ENCODE measurements around the gene EMX1. TPM values are rescaled to one million over a fixed set of nuclear protein-coding genes. Genes with fewer than 3 reads are reported as not detected.

EMX1 gene
- total and polyA plus RNA-seq, 2 of the 13 experiments (the other 11 are each of a cell fraction or from before 2014, with no cell fraction given): 0.62 to 4.9 TPM

DNA sequence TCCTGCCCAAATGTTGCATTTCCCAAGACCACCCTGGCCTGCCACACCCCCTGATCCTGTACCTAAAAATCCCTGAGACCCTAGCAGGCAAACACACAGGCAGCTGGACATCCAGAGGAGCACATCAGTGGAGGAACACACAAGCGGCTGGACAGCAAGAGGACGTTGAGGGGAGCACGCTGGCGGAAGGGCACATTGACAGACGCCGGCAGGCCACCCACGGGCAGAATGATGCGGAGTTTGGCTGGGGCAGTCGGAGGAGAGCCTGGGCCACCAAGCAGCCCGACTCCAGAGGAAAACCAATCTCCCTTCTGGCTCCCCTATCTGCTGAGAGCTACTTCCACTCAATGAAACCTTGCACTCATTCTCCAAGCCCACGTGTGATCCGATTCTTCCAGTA lies 47.7 kb downstream of the EMX1 start:
- Histone ChIP-seq H3K9me3 (ENCODE audit: low read length) (no peaks in the 10 kb centered on the region), H4K20me1 (ENCODE audit: insufficient read depth, low read length) (no peaks in the 10 kb centered on the region), H3K27me3 (ENCODE audit: control insufficient read depth in 1 of 2, insufficient read depth in 2 of 2, low read length in 2 of 2) (no peaks in the 10 kb centered on the region), H3K4me2 (ENCODE audit: low read depth, low read length) (no peak overlapping the region), H3K4me3 (replicated peaks in 1 of 3; ENCODE audit: insufficient read depth in 1 of 3, low read depth in 2 of 3, low read length in 3 of 3) (no peak overlapping the region), H3K9ac (ENCODE audit: insufficient read depth, low read depth, low read length) (no peak overlapping the region), H3K27ac (ENCODE audit: extremely low read length, insufficient read depth, low read length) (no peak overlapping the region), H3K36me3 (replicated peaks in 1 of 2; ENCODE audit: control insufficient read depth in 1 of 2, insufficient read depth in 2 of 2, low read length in 2 of 2) (peaks cover 0 to 19% of the 10 kb centered on the region in 2 experiments; a peak in 1 of 5 replicates), H3K4me1 (ENCODE audit: insufficient read depth, low read length) (no peaks in the 10 kb centered on the region), H2AFZ (ENCODE audit: low read length) (no peak overlapping the region), H3K79me2 (ENCODE audit: insufficient read depth, low read length) (no peaks in the 10 kb centered on the region)
- TF ChIP-seq, protein P1, sequence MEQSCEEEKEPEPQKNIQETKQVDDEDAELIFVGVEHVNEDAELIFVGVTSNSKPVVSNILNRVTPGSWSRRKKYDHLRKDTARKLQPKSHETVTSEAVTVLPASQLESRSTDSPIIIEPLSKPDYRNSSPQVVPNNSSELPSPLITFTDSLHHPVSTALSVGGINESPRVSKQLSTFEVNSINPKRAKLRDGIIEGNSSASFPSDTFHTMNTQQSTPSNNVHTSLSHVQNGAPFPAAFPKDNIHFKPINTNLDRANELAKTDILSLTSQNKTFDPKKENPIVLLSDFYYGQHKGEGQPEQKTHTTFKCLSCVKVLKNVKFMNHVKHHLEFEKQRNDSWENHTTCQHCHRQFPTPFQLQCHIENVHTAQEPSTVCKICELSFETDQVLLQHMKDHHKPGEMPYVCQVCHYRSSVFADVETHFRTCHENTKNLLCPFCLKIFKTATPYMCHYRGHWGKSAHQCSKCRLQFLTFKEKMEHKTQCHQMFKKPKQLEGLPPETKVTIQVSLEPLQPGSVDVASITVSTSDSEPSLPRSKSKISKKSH (CRISPR knock-in tag; IDR thresholded peaks at IDR 0.05; ENCODE audit: borderline replicate concordance): 0 out of 2 replicates have a peak, but pooled peaks have one; percentile 22
- TF ChIP-seq SYNCRIP (IDR thresholded peaks at IDR 0.05; ENCODE audit: insufficient read depth, low read depth, low read length) (no peak), PHB2 (IDR thresholded peaks at IDR 0.05; ENCODE audit: partially characterized antibody) (no peak)
- POLR2A ChIA-PET: no interaction called here
- DNase-seq (ENCODE audit: low spot score) (no peak), FAIRE-seq (no peak), ATAC-seq (no peak)
- CTCF ChIA-PET (ENCODE audit: low intra/inter-chr PET ratio, low total read pairs): no interaction called here
- no TSS peak for BruUV-seq (replicated peaks)
- WGBS (ENCODE audit: low lambda C conversion rate): 97% methylated on average over 12 of the region's 12 CpGs
- intact Hi-C loops (cut with micrococcal nuclease; ENCODE audit: unreplicated experiment): no loop called here
- in situ Hi-C loops (cut with HindIII; ENCODE audit: extremely low pct_ligation_motif_present, low pct_unique_long_range_greater_than_20kb): no loop called here

DNA sequence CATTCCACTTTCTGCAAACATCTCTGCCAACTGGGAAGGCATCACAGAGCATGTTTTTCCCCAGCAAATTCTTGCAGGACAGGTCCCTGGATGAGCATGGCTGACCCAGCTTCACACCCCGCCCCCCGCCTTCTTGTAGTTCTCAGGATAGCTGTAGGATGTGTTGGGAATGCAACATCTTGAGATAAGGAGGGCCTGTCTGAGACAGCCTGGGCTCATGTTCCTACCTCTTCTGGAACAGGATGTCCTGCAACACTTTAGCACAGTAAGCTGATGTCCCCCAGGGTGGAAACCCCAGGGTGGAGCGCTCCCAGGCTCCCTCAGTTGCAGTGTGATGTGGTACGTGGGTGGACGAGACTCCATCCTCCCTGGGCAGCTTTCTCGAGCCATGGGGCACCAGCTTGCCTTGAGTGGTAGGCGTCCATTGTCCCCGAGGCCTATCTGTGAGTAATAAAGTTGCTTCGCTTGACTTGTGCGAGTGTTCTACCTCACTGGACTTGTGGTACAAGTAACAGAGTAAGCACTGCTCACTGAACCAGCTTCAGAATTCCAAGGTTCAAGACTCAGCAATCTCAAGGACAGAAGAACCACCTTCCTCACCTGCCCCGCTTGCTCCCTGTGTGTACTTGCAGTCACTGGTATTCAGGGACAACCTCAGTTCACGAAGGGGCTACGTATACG lies 48.6 kb downstream of the EMX1 start:
- Histone ChIP-seq H3K27me3 (ENCODE audit: control insufficient read depth in 1 of 2, insufficient read depth in 2 of 2, low read length in 2 of 2) (no peaks in the 10 kb centered on the region), H3K4me2 (ENCODE audit: low read depth, low read length) (no peak overlapping the region), H3K4me3 (replicated peaks in 1 of 3; ENCODE audit: insufficient read depth in 1 of 3, low read depth in 2 of 3, low read length in 3 of 3) (no peak overlapping the region), H4K20me1 (ENCODE audit: insufficient read depth, low read length) (no peaks in the 10 kb centered on the region), H3K27ac (ENCODE audit: extremely low read length, insufficient read depth, low read length) (no peak overlapping the region), H3K36me3 (replicated peaks in 1 of 2; ENCODE audit: control insufficient read depth in 1 of 2, insufficient read depth in 2 of 2, low read length in 2 of 2) (peaks cover 0 to 19% of the 10 kb centered on the region in 2 experiments; a peak in 2 of 5 replicates), H3K4me1 (ENCODE audit: insufficient read depth, low read length) (no peaks in the 10 kb centered on the region), H2AFZ (ENCODE audit: low read length) (no peak overlapping the region), H3K79me2 (ENCODE audit: insufficient read depth, low read length) (no peaks in the 10 kb centered on the region), H3K9ac (ENCODE audit: insufficient read depth, low read depth, low read length) (no peak overlapping the region), H3K9me3 (ENCODE audit: low read length) (no peaks in the 10 kb centered on the region)
- no TSS peak for BruUV-seq (replicated peaks)
- ATAC-seq (no peak), DNase-seq (ENCODE audit: low spot score) (no peak), FAIRE-seq (no peak)
- in situ Hi-C loops (cut with HindIII; ENCODE audit: extremely low pct_ligation_motif_present, low pct_unique_long_range_greater_than_20kb): no loop called here
- CTCF ChIA-PET (ENCODE audit: low intra/inter-chr PET ratio, low total read pairs): no interaction called here
- POLR2A ChIA-PET: no interaction called here
- WGBS (ENCODE audit: low lambda C conversion rate): 99% methylated on average over 12 of the region's 14 CpGs
- intact Hi-C loops (cut with micrococcal nuclease; ENCODE audit: unreplicated experiment): no loop called here
- TF ChIP-seq MAFK (conservative IDR thresholded peaks at IDR 0.05 in 1 of 2, IDR thresholded peaks at IDR 0.05 in 1 of 2; ENCODE audit: low read length in 2 of 2) (no peak), JUNB (CRISPR knock-in tag; IDR thresholded peaks at IDR 0.05; ENCODE audit: borderline replicate concordance) (no peak), ZNF713 (CRISPR knock-in tag; IDR thresholded peaks at IDR 0.05) (no peak)
- TF ChIP-seq, protein P2, sequence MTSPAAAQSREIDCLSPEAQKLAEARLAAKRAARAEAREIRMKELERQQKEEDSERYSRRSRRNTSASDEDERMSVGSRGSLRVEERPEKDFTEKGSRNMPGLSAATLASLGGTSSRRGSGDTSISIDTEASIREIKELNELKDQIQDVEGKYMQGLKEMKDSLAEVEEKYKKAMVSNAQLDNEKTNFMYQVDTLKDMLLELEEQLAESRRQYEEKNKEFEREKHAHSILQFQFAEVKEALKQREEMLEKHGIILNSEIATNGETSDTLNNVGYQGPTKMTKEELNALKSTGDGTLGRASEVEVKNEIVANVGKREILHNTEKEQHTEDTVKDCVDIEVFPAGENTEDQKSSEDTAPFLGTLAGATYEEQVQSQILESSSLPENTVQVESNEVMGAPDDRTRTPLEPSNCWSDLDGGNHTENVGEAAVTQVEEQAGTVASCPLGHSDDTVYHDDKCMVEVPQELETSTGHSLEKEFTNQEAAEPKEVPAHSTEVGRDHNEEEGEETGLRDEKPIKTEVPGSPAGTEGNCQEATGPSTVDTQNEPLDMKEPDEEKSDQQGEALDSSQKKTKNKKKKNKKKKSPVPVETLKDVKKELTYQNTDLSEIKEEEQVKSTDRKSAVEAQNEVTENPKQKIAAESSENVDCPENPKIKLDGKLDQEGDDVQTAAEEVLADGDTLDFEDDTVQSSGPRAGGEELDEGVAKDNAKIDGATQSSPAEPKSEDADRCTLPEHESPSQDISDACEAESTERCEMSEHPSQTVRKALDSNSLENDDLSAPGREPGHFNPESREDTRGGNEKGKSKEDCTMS (CRISPR knock-in tag; conservative IDR thresholded peaks at IDR 0.05): no peak

All from HepG2 (cell line).